Tibial artery (tissue), 4 donors: ENCODE measurements around the gene NUMBL.
"Not testable (repeated sequence)": the region's sequence is repeated elsewhere in the genome, so short reads cannot be mapped to it uniquely, and the experiment has no call there.

Experiments used
- DNase-seq, 2 donors: peaks; one replicate each; pipeline ENCODE4 v3.0.0-alpha.2; 2019
- H3K27ac ChIP-seq, 2 donors: fragments of 200-600 bp; sonication (generic) in 1 of 2; 1 replicate in 1 of 2; 2 replicates in 1 of 2; pipeline ENCODE4 v1.5.1; 2018 to 2019; ENCODE audit warnings: mild to moderate bottlenecking in 1 of 2
- H3K27me3 ChIP-seq, 2 donors: fragments of 200-600 bp; sonication (generic) in 1 of 2; one replicate each; pipeline versions ENCODE4 v1.5.1 to v1.6.0; 2016 to 2019
- H3K36me3 ChIP-seq, 3 donors: fragments of 200-600 bp; sonication (generic) in 2 of 3; one replicate each; pipeline ENCODE4 v1.5.1; 2016 to 2019; ENCODE audit warnings: mild to moderate bottlenecking in 2 of 3
- H3K4me1 ChIP-seq, 4 donors: fragments of 200-600 bp; sonication (generic) in 2 of 4; 1 replicate in 3 of 4; 2 replicates in 1 of 4; pipeline ENCODE4 v1.5.1; 2016 to 2019
- H3K4me3 ChIP-seq, 2 donors: fragments of 200-600 bp; sonication (generic) in 1 of 2; 1 replicate in 1 of 2; 2 replicates in 1 of 2; pipeline ENCODE4 v1.5.1; 2018 to 2019; ENCODE audit warnings: mild to moderate bottlenecking in 2 of 2
- H3K9me3 ChIP-seq, 3 donors: fragments of 200-600 bp; sonication (generic) in 1 of 3; one replicate each; pipeline ENCODE4 v1.5.1; 2016 to 2019
- intact Hi-C: fragments of 100-400 bp; cut with DNase I; formaldehyde crosslinking; loops from one replicate; pipeline ENCODE4 v1.15.0; 2023; ENCODE audit warnings: low total_unique reads
- TF ChIP-seq, protein P1 (sequence below), 2 experiments: fragments of 200-600 bp in 1 of 2; fragments of 450-650 bp in 1 of 2; IDR thresholded peaks; one replicate each; pipeline ENCODE4 v1.5.1; 2017 to 2019; ENCODE audit warnings: antibody characterized with exemption in 2 of 2, mild to moderate bottlenecking in 1 of 2, moderate library complexity in 1 of 2

The NUMBL gene

DNA sequence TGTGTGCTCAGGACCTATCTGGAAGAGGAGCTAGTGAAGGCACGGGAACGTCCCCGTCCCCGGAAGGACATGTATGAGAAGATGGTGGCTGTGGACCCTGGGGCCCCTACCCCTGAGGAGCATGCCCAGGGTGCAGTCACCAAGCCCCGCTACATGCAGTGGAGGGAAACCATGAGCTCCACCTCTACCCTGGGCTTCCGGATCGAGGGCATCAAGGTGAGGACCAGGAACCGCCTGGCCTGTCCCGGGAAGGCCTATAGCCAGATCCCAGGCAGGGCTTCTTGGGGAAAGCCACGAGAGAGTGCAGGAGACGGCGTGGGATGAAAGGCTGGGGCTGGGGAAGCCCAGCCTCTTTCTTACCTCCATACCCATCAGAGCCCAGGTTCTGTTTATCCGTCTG, 42.7 kb upstream of the NUMBL start:
- Histone ChIP-seq H3K9me3 (no peaks in the 10 kb centered on the region), H3K4me1 (no peaks in the 10 kb centered on the region), H3K27me3 (no peaks in the 10 kb centered on the region), H3K4me3 (no peak overlapping the region), H3K36me3 (peaks cover 83 to 100% (median 96%) of the 10 kb centered on the region in 3 donors), H3K27ac (no peak overlapping the region)
- intact Hi-C loops: no loop called here
- DNase-seq: no peak
- TF ChIP-seq, protein P1, sequence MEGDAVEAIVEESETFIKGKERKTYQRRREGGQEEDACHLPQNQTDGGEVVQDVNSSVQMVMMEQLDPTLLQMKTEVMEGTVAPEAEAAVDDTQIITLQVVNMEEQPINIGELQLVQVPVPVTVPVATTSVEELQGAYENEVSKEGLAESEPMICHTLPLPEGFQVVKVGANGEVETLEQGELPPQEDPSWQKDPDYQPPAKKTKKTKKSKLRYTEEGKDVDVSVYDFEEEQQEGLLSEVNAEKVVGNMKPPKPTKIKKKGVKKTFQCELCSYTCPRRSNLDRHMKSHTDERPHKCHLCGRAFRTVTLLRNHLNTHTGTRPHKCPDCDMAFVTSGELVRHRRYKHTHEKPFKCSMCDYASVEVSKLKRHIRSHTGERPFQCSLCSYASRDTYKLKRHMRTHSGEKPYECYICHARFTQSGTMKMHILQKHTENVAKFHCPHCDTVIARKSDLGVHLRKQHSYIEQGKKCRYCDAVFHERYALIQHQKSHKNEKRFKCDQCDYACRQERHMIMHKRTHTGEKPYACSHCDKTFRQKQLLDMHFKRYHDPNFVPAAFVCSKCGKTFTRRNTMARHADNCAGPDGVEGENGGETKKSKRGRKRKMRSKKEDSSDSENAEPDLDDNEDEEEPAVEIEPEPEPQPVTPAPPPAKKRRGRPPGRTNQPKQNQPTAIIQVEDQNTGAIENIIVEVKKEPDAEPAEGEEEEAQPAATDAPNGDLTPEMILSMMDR (IDR thresholded peaks at IDR 0.05): no peak

DNA sequence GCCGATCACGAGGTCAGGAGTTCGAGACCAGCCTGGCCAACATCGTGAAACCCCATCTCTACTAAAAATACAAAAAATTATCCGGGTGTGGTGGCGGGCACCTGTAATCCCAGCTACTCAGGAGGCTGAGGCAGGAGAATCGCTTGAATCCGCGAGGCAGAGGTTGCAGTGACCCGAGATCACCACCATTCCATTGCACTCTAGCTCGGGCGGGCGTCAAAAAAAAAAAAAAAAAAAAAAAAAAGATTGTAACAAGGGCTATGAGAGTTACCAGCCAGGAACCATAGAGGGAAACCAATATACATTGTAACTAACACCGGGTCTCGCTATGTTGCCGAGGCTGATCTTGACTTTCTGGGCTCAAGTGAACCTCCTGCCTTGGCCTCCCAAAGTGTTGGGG, 41.9 kb upstream of the NUMBL start:
- H3K27ac ChIP-seq, H3K27me3 ChIP-seq, DNase-seq, intact Hi-C loops, H3K9me3 ChIP-seq, H3K4me1 ChIP-seq, H3K4me3 ChIP-seq: not testable (repeated sequence)
- H3K36me3 ChIP-seq: peaks cover 84 to 100% (median 96%) of the 10 kb centered on the region in 3 donors

DNA sequence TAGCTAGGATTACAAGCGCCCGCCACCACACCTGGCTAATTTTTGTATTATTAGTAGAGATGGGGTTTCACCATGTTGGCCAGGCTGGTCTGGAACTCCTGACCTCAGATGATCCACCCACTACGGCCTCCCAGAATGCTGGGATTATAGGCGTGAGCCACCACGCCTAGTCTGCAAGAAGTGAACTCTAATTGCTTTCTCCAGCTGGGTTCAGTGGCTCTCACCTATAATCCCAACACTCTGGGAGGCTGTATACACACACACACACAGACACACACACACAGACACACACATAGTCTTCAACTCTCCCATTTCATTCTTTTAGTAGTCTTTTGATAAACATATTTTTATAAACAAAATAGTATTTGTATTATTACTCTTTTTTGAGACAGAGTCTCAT, 39.6 kb upstream of the NUMBL start:
- intact Hi-C loops, DNase-seq, H3K4me1 ChIP-seq, H3K27me3 ChIP-seq, H3K27ac ChIP-seq, H3K9me3 ChIP-seq, H3K4me3 ChIP-seq: not testable (repeated sequence)
- peaks cover 83 to 100% (median 96%) of the 10 kb centered on the region in 3 donors for H3K36me3 ChIP-seq

DNA sequence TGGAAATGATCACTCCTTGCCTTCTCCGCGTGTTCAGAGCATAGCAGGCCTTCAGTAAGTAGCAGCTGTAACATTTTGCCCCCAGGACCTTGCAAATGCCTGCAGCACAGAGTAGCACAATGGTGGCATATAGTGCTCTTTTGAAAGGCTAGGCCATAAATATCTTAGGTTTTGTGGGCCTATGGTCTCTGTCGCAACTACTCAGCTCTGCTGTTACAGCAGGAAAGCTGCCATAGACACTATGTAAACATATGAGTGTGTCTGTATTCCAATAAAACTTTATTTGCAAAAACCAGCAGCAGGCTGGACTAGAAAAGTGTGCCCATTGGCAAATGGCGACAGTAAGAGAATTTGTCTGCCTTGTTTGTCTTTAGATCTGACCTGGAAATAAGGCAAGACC, 35.8 kb upstream of the NUMBL start:
- Histone ChIP-seq H3K36me3 (peaks cover 62 to 87% (median 77%) of the 10 kb centered on the region in 3 donors), H3K9me3 (no peaks in the 10 kb centered on the region)
- intact Hi-C loops: no loop called here

DNA sequence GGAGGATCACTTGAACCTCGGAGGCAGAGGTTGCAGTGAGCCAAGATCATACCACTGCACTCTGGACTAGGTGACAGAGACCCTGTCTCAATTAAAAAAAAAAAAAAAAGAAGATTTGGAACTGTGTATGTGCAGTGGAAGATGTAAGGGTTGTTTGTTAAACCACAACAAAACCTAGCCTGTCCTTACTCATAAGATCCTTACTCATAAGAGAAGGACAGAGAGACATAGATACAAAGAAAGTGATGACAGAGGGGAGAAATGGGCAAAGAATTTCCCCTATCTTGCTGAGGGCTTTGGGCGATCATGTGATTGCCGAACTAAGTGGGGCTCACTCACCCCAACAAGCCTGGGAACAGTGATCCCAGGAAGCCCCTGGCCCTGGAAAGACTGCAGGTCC, 34.4 kb upstream of the NUMBL start:
- no peak overlapping the region for H3K27ac ChIP-seq
- H3K4me3 ChIP-seq: no peak overlapping the region
- no peaks in the 10 kb centered on the region for H3K27me3 ChIP-seq
- DNase-seq: no peak
- H3K36me3 ChIP-seq: peaks cover 48 to 73% (median 62%) of the 10 kb centered on the region in 3 donors
- H3K9me3 ChIP-seq: no peaks in the 10 kb centered on the region
- H3K4me1 ChIP-seq: peaks cover 0 to 48% (median 35%) of the 10 kb centered on the region in 4 donors
- intact Hi-C loops: no loop called here
- TF ChIP-seq, protein P1 (IDR thresholded peaks at IDR 0.05): no peak

More for the DNA sequence above, 35.8 kb upstream of the NUMBL start:
- TF ChIP-seq, protein P1 (IDR thresholded peaks at IDR 0.05): no peak
- Histone ChIP-seq H3K4me1 (peaks cover 0 to 34% (median 21%) of the 10 kb centered on the region in 4 donors), H3K27me3 (no peaks in the 10 kb centered on the region), H3K27ac (no peak overlapping the region), H3K4me3 (no peak overlapping the region)
- no peak for DNase-seq

DNA sequence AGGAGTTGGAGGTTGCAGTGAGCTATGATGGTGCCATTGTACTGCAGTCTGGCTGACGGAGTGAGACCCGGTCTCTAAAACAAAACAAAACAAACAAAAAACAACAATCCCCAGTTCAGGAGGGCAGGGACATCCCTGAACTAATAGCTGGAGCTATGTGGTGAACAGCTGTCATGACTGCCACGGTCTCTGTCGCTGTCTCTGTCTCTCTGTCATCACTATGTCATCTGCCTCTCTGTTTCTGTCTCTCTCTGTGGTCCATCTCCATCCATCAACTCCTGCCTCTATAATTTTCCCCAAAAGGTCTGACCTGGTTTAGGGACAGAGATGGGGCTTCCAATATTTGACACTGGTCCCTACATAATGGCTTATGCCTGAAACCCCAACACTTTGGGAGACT, 33.9 kb upstream of the NUMBL start:
- Histone ChIP-seq H3K4me1 (peaks cover 0 to 54% (median 40%) of the 10 kb centered on the region in 4 donors), H3K36me3 (peaks cover 42 to 68% (median 57%) of the 10 kb centered on the region in 3 donors), H3K27ac (peak overlapping the region in 1 of 2 donors; percentile 2), H3K4me3 (no peak overlapping the region), H3K27me3 (no peaks in the 10 kb centered on the region), H3K9me3 (no peaks in the 10 kb centered on the region)
- intact Hi-C loops: no loop called here
- DNase-seq: no peak
- TF ChIP-seq, protein P1 (IDR thresholded peaks at IDR 0.05): no peak
